Measurements from ENCODE around the gene STIMATE. TPM values are rescaled to one million over a fixed set of nuclear protein-coding genes. Genes with fewer than 3 reads are reported as not detected.

The STIMATE gene
- total and polyA plus RNA-seq, 2 experiments from 2014 or later, result 11.2 to 23.6 TPM

GRCh38 chr3:52835766-52836470 is 61.4 kb downstream of the STIMATE start:
- Histone ChIP-seq H3K4me3 (no peak overlapping the region), H3F3A (replicated peaks; ENCODE audit: low read depth) (no peaks in the 10 kb centered on the region), H2AFZ (no peak overlapping the region), H3K79me2 (replicated peaks; ENCODE audit: insufficient read depth) (no peaks in the 10 kb centered on the region), H3K36me3 (ENCODE audit: insufficient read depth) (no peaks in the 10 kb centered on the region; the same call in 1 of the 2 replicates), H3K9me2 (ENCODE audit: insufficient read depth) (no peaks in the 10 kb centered on the region), H3K4me1 (ENCODE audit: insufficient read depth) (no peaks in the 10 kb centered on the region), H3K4me2 (no peak overlapping the region), H4K20me1 (replicated peaks; ENCODE audit: insufficient read depth) (no peaks in the 10 kb centered on the region), H3K27ac (ENCODE audit: low read depth) (no peak overlapping the region), H3K27me3 (ENCODE audit: insufficient read depth) (no peaks in the 10 kb centered on the region)
- ATAC-seq, result no peak
- TF ChIP-seq ZNF462 (CRISPR knock-in tag; IDR thresholded peaks at IDR 0.05), result no peak
- no peak for TF ChIP-seq POLR2AphosphoS5 (IDR thresholded peaks at IDR 0.05; ENCODE audit: low read depth)
- TF ChIP-seq NANOG (IDR thresholded peaks at IDR 0.05; ENCODE audit: borderline replicate concordance), result no peak
- no peak for TF ChIP-seq CREB1 (CRISPR knock-in tag; IDR thresholded peaks at IDR 0.05; ENCODE audit: low read depth)
- no peak for TF ChIP-seq ZNF114 (CRISPR knock-in tag; IDR thresholded peaks at IDR 0.05)
- TF ChIP-seq STAT1 (IDR thresholded peaks at IDR 0.05; ENCODE audit: unreplicated experiment), result no peak
- no peak for TF ChIP-seq EZH2phosphoT487 (IDR thresholded peaks at IDR 0.05; ENCODE audit: unreplicated experiment)
- no peak for TF ChIP-seq REST (IDR thresholded peaks at IDR 0.05; ENCODE audit: unreplicated experiment)
- no peak for TF ChIP-seq ETS1 (IDR thresholded peaks at IDR 0.05)
- TF ChIP-seq ZNF331 (CRISPR knock-in tag; IDR thresholded peaks at IDR 0.05; ENCODE audit: low read depth), result no peak
- no peak for TF ChIP-seq EZH2 (IDR thresholded peaks at IDR 0.05; ENCODE audit: low read depth, unreplicated experiment)
- no peak for TF ChIP-seq CTCF (conservative IDR thresholded peaks at IDR 0.05; ENCODE audit: low read depth in 2 of 2)
- no peak for TF ChIP-seq JUNB (IDR thresholded peaks at IDR 0.05; ENCODE audit: unreplicated experiment)
- no peak for DNase-seq (ENCODE audit: low spot score)
- H3K27me3 Mint-ChIP-seq (ENCODE audit: insufficient read depth, low read depth, poor library complexity), result peaks cover 13% of the 10 kb centered on the region
- no peak overlapping the region for H3K27ac Mint-ChIP-seq
- H3K4me1 Mint-ChIP-seq, result peaks cover 23% of the 10 kb centered on the region
- H3K9me3 Mint-ChIP-seq, result no peaks in the 10 kb centered on the region
- H3K36me3 Mint-ChIP-seq (ENCODE audit: low read depth), result peaks cover 3% of the 10 kb centered on the region; the same call in 2 of the 3 replicates
- no peak overlapping the region for H3K4me3 Mint-ChIP-seq

Data from GM23338 (cell line).